GM11168 (cell line): ENCODE results near the gene MTTP.

Experiments
- in situ Hi-C: fragments of 300-500 bp; cut with MboI; formaldehyde crosslinking; loops from one replicate; pipeline ENCODE4 v1.12.0; 2022; ENCODE audit warnings: low sequenced_read_pairs; ENCODE audit not compliant: unreplicated experiment

Gene MTTP

DNA sequence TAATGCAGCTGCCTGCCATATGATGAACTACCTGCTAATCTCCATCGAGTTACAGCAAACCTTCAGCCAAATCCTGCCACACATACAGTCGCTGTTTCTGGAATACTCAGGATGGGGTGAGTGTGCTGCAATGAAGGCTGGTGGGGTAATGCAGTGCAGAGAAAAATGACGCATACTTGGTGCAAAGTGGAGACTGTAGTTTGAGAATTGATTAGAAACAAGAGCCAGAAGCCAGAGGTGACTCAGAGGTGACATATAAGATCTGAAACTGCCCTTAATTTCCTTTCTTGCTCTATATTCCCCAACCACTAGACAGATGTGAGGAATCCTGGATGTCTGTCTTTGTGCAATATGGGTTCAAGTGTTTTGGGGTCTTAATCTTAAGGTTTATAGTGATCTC is 61.0 kb downstream of the MTTP start:
- in situ Hi-C loops: no loop called here

DNA sequence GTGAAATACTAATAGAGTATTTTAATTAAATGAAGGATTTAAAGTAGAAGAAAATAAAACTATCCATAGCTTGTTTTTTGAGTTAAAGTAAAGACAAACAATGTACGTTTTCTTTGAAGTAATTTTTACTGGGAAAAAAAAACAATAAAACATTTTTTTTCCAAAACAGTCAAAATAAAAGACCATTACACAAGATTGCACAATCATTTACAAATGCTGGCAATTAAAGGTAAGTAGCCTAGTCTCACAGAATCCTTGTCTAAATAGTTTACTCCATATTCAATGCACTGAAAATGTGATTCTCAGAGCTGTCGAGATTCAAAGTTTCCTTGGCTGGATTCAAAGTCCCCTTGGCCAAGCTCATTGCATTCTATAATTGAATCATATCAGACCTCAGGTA is 61.8 kb downstream of the MTTP start:
- in situ Hi-C loops: no loop called here

DNA sequence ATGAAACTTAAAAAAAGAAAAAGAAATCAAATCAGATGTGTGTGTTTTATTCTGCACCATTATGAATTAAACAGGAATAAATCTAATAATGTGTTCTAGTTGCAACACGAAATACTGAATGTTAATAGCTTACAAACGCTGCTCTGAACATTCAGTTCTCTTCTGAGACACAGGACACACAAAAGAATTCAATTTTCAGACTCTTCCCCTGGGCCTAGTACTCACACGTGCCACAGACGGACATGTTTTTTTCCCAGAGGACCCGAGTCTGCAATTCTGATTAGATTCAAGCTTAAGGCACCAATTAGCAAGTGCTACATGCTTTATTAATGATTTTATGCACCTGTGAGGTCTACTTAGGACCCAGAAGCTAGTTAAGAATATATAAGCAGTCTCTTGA is 62.5 kb downstream of the MTTP start:
- in situ Hi-C loops: no loop called here

DNA sequence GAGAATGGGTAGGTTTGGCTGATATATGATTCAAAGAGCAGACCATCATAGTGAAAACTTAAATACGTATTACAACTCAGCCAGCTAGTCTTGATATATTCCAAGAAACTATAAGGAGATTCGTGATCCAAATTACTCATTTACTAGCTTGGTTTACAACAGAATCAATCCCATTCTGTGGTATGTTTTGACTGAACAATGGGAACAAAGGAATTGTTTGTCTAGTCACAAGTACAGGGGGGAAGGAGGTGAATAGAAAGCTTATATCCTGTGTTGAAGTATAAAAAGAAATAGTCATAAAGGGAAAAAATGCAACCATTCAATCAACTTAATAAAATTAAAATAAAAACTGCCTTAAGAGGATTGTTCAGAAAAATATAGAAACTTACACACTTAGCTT is 66.1 kb downstream of the MTTP start:
- in situ Hi-C loops: no loop called here

DNA sequence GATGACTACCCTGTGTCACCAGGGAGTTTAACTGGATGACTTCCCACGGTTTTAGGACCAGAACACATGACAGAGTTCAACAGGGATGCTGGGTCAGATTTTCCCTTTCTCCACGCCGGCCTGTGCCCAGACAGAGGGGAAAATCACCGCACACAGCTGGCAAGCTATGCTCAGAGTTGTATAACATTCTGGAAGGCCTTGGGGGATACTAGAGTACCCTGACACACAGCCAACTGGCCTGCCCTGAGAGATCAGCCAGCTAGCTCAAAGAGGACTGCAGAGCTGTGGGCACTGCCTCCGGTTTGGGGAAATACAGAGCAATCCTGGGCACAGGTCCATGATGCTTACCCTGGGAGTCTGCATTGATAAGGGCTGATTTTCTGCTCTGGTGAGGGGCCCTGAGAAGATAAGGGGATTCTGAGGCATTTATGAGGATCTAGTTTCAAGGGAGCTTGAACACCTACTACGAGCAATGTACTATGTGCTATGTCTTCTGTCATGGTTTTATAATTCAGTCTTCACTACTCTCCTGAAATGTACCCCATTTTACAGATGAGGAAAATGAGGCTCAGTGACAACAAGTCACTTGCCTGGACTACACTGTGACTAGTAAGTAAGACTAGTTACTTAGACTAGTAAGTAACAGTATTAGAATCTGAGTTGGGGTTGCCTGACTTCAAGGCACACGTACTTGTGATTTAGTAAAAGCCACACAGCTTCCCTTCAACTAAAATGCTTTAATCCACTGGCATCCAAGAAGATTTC is 68.3 kb downstream of the MTTP start:
- in situ Hi-C loops: no loop called here

DNA sequence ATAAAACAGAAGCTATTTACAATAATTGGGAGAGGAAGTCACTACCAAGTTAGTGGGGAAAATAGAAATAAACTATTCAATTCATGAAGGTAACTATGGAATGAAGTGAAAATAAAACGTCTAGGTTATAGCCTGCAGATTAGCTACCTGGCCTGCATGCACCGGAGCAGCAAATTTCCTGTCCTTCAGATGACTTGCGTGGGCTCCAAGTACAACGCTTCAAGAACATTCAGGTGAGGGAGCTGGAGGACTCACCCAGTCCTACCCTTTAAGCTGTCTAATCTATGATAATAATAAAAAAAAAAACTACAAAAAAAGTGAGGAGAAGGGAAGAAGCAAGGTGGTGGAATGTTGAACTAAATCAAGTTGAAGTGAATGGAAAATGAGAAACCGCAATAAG is 69.8 kb downstream of the MTTP start:
- in situ Hi-C loops: no loop called here

DNA sequence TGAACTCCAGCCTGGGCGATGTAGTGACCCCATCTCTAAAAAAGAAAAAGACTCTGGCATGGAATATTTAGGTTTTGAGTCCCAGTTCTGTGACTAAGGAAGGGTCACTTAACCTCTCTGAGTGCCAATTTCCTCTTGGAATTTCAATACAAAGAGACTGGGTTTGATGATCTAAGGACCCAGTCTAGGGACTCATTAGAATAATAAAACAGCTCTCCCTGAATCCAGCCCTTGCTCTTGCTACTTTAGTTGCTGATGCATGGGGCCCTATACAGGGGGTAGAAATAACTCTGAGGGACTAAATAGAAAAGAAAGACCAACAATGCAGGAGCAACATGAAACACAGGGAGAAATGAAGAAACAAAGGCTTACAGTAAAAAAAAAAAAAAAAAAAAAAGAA is 70.4 kb downstream of the MTTP start:
- in situ Hi-C loops: no loop called here

- in situ Hi-C loops: no loop called here
These were observed 71.0 kb downstream of the MTTP start for GRCh38 chr4:99645638-99646037.

DNA sequence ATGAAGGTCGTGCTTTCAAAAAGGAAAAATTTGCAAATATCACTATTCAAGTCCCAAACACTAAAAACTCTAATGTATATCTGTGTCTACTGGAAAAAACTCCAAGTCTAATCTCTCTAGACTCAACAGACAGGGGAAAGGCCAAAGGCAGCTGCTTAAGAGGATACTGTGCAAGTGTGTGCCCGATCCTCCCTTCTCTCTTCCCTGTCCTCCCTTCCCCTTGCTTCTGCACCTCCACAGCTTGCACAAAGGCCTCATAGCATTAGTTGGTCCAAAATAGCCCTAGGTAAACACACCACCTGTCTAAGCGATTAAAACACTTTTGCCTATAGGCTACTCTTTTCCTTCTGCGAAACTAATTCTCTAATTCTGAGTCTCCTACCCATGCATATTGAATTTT is 72.4 kb downstream of the MTTP start:
- in situ Hi-C loops: no loop called here

- in situ Hi-C loops: no loop called here
These were observed 73.7 kb downstream of the MTTP start for GRCh38 chr4:99648321-99648720.

DNA sequence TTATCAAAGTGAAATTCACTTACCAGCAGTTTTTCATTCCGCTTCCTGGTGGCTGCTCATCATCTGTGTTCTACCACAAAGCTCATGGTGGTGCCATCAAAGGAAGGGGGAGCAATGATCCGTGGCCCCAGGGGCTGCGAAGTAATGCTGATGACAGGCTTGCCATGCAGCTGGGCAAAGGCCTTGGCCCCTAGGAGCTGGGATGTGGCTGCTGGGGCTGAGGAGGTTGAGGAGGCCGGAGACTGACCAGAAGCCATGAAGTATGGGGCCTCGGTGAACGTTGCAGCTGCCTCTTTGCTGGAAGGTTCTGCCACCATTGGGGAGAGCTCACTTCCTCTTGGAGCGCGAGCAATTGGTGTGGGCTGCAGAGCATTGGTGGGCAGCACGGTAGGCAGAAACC is 74.6 kb downstream of the MTTP start:
- in situ Hi-C loops: no loop called here

GRCh38 chr4:99649778-99650177 is 75.2 kb downstream of the MTTP start:
- in situ Hi-C loops: no loop called here

GRCh38 chr4:99651016-99651769 is 76.6 kb downstream of the MTTP start:
- in situ Hi-C loops: no loop called here

- in situ Hi-C loops: no loop called here
These were observed 77.3 kb downstream of the MTTP start for GRCh38 chr4:99651811-99652485.

DNA sequence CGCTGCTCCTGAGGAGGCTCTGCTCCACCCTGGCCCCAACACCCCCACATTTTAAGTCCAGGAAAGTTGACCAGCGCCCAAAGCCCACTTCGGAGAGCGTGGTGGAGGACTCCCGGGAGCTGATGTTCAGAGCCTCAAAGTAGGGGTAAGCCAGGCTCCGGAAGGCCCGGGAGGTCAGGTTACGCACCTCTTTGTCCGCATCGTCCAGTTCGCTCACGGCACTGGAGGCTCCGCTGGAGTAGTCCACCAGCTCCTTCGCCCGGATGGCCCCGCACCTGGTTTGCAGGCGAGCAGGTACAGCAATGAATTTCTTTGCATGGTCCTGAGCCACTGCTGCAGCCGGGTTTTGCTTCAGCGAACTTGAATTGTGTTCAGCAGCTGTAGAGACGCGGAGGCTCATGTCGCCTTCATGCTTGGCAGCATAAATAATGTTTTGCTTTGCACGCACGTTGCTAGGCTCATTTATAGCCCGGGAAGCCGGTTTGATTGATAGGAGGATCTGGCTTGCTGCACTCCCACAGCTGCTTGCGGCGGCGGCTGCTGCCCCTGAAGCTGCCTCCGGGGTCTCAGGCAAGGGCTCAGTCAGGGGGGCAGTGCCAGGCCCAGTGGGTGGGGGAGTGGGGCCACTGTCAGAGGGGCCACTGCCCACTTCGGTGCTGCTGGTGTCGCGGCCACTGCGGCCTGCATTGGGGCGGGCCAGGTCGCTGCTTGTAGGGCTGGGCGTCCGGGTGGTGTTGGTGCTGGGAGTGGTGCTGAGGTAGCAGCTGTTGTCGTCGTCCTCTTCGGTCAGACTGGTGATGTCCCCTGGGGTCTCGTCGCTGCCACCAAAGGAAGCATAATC is 78.2 kb downstream of the MTTP start:
- in situ Hi-C loops: no loop called here

DNA sequence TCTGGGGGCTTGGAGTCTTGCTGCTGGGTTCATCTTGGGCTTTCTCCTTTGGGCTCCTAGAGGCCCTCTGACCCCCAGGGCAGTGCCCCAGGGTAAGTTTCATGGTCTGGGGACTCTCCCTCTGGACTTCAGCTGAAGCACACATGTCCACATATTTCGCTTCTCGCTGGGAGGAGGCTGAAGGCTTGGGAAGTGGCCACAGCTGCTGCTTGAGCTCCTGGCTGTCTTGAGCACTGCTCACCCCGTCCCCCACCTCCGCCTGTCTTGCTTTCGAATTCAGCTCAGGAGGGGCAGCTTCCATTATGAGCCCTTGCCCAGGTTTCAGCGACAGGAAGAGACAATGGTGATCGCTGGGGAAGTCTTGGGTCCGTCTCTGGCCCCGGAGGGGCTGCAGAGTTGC is 79.3 kb downstream of the MTTP start:
- in situ Hi-C loops: no loop called here

- in situ Hi-C loops: no loop called here
These were observed 79.7 kb downstream of the MTTP start for GRCh38 chr4:99654361-99654761.

DNA sequence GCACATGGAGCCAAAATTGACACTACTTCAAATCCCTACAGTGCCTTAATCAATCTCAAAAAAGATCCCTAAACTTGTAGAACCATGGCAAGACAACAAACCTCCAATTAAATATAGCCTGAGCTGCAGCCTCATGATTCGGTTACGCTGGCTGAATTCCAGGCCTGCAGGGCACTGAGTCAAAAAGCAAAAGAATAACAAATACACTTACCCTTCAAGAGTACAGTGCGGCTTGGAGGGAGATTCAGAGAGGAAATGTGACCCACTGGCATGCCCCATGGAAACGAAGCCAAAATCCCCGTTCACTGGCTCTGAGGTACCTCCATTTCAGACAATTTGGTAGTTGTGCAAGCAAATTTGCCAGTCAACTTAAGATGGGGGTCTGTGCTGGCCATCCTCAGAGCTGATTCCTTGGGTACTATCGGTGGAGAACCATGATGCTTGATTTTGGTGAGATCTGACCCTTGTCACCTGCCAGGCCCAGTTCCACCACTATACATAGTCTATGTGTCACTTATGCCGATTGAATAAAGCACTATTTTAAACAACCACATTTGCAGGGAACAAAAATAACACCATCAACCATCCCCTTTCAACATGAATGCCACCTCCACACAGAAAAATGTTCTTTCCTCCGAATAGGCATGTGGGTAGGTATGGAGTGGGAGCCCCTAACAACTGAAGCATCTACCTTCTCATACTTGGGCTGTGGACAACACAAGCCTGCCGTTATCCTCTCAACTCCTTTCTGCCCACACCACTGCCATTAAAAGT is 80.9 kb downstream of the MTTP start:
- in situ Hi-C loops: no loop called here

- in situ Hi-C loops: no loop called here
These were observed 83.2 kb downstream of the MTTP start, which contains the start of gene C4orf54 for GRCh38 chr4:99657798-99658197. Gene C4orf54 (minus strand): TSS chr4:99657828. CDS start chr4:99654648, 3,180 bp downstream.

- in situ Hi-C loops: no loop called here
These were observed 84.0 kb downstream of the MTTP start for GRCh38 chr4:99658666-99659065.
